Measurements from ENCODE around the gene ST14. TPM values are rescaled to one million over a fixed set of nuclear protein-coding genes. Genes with fewer than 3 reads are reported as not detected.
"Not testable (repeated sequence)": the region's sequence is repeated elsewhere in the genome, so short reads cannot be mapped to it uniquely, and the experiment has no call there.

Gene ST14
- total and polyA plus RNA-seq, 2 experiments from 2014 or later = not detected

GRCh38 chr11:130189492-130190210 lies 30.1 kb downstream of the ST14 start:
- TF ChIP-seq EZH2 (IDR thresholded peaks at IDR 0.05; ENCODE audit: insufficient read depth, poor library complexity, severe bottlenecking) (no peak), EZH2phosphoT487 (IDR thresholded peaks at IDR 0.05; ENCODE audit: insufficient read depth, low read depth) (no peak)
- Histone ChIP-seq H3K9ac (no peak overlapping the region), H4K20me1 (ENCODE audit: insufficient read depth) (no peaks in the 10 kb centered on the region), H3F3A (ENCODE audit: insufficient read depth) (no peaks in the 10 kb centered on the region), H2AFZ (no peak overlapping the region), H3K9me2 (ENCODE audit: insufficient read depth) (no peaks in the 10 kb centered on the region), H3K36me3 (ENCODE audit: low read depth) (no peaks in the 10 kb centered on the region), H3K4me1 (ENCODE audit: insufficient read depth) (no peaks in the 10 kb centered on the region), H3K9me3 (ENCODE audit: low read depth) (no peaks in the 10 kb centered on the region), H3K27me3 (replicated peaks; ENCODE audit: insufficient read depth) (no peaks in the 10 kb centered on the region; the same call in 1 of the 2 replicates), H3K27ac (no peak overlapping the region), H3K4me2 (ENCODE audit: unreplicated experiment) (no peak overlapping the region), H3K79me2 (ENCODE audit: insufficient read depth) (no peaks in the 10 kb centered on the region), H3K4me3 (no peak overlapping the region)
- 87 to 91% methylated on average over 28 to 31 of the region's 32 CpGs for WGBS, 2 experiments (ENCODE audit: low coverage in 1 of 2, low lambda C conversion rate in 2 of 2, missing lambda C conversion rate in 2 of 2)
- no peak for DNase-seq
- in situ Hi-C loops (cut with MboI) = no loop called here

DNA sequence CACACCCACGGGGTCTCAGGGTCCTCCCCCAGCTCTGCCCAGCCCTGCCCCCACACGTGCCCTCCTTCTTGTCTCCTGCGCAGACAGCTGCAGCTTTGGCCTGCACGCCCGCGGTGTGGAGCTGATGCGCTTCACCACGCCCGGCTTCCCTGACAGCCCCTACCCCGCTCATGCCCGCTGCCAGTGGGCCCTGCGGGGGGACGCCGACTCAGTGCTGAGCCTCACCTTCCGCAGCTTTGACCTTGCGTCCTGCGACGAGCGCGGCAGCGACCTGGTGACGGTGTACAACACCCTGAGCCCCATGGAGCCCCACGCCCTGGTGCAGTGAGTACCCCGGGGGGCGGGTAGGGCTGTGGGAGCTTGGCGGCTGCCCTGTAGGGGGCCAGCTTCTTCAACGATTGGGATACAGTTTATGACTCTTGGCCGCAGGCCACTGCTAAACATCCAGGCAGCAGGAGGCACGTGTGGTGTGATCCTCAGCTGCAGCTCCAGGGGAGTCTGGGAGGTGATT lies 30.8 kb downstream of the ST14 start:
- in situ Hi-C loops (cut with MboI) = no loop called here
- Histone ChIP-seq H3K9me3 (ENCODE audit: low read depth) (no peaks in the 10 kb centered on the region), H3K9me2 (ENCODE audit: insufficient read depth) (no peaks in the 10 kb centered on the region), H3K4me2 (ENCODE audit: unreplicated experiment) (no peak overlapping the region), H3K27ac (no peak overlapping the region), H3K4me1 (ENCODE audit: insufficient read depth) (no peaks in the 10 kb centered on the region), H3K27me3 (replicated peaks; ENCODE audit: insufficient read depth) (no peaks in the 10 kb centered on the region; the same call in 1 of the 2 replicates), H2AFZ (no peak overlapping the region), H3K79me2 (ENCODE audit: insufficient read depth) (no peaks in the 10 kb centered on the region), H3F3A (ENCODE audit: insufficient read depth) (no peaks in the 10 kb centered on the region), H3K36me3 (ENCODE audit: low read depth) (no peaks in the 10 kb centered on the region), H4K20me1 (ENCODE audit: insufficient read depth) (no peaks in the 10 kb centered on the region), H3K4me3 (no peak overlapping the region), H3K9ac (no peak overlapping the region)
- 73 to 81% methylated on average over 26 to 29 of the region's 29 CpGs for WGBS, 2 experiments (ENCODE audit: low coverage in 1 of 2, low lambda C conversion rate in 2 of 2, missing lambda C conversion rate in 2 of 2)
- DNase-seq = no peak
- no peak for TF ChIP-seq EZH2 (IDR thresholded peaks at IDR 0.05; ENCODE audit: insufficient read depth, poor library complexity, severe bottlenecking)
- no peak for TF ChIP-seq EZH2phosphoT487 (IDR thresholded peaks at IDR 0.05; ENCODE audit: insufficient read depth, low read depth)

GRCh38 chr11:130191896-130192295 lies 32.3 kb downstream of the ST14 start:
- TF ChIP-seq EZH2 (IDR thresholded peaks at IDR 0.05; ENCODE audit: insufficient read depth, poor library complexity, severe bottlenecking) (no peak), EZH2phosphoT487 (IDR thresholded peaks at IDR 0.05; ENCODE audit: insufficient read depth, low read depth) (no peak)
- H3K27ac ChIP-seq = no peak overlapping the region
- H4K20me1 ChIP-seq (ENCODE audit: insufficient read depth) = no peaks in the 10 kb centered on the region
- WGBS, 2 experiments (ENCODE audit: low coverage in 1 of 2, low lambda C conversion rate in 2 of 2, missing lambda C conversion rate in 2 of 2) = 80 to 83% methylated on average over 14 of the region's 14 CpGs
- no peaks in the 10 kb centered on the region for H3K79me2 ChIP-seq (ENCODE audit: insufficient read depth)
- no peaks in the 10 kb centered on the region for H3K4me1 ChIP-seq (ENCODE audit: insufficient read depth)
- H3K9me3 ChIP-seq (ENCODE audit: low read depth) = no peaks in the 10 kb centered on the region
- H3F3A ChIP-seq (ENCODE audit: insufficient read depth) = no peaks in the 10 kb centered on the region
- H3K9ac ChIP-seq = no peak overlapping the region
- in situ Hi-C loops (cut with MboI) = no loop called here
- no peak overlapping the region for H3K4me3 ChIP-seq
- H3K36me3 ChIP-seq (ENCODE audit: low read depth) = no peaks in the 10 kb centered on the region
- no peaks in the 10 kb centered on the region; the same call in 1 of the 2 replicates for H3K27me3 ChIP-seq (replicated peaks; ENCODE audit: insufficient read depth)
- DNase-seq = no peak
- no peak overlapping the region for H3K4me2 ChIP-seq (ENCODE audit: unreplicated experiment)
- no peak overlapping the region for H2AFZ ChIP-seq
- no peaks in the 10 kb centered on the region for H3K9me2 ChIP-seq (ENCODE audit: insufficient read depth)

GRCh38 chr11:130192845-130193267 lies 33.3 kb downstream of the ST14 start:
- Histone ChIP-seq H2AFZ (no peak overlapping the region), H4K20me1 (ENCODE audit: insufficient read depth) (no peaks in the 10 kb centered on the region), H3F3A (ENCODE audit: insufficient read depth) (no peaks in the 10 kb centered on the region), H3K27me3 (replicated peaks; ENCODE audit: insufficient read depth) (no peaks in the 10 kb centered on the region; the same call in 1 of the 2 replicates), H3K9me2 (ENCODE audit: insufficient read depth) (no peaks in the 10 kb centered on the region), H3K9ac (no peak overlapping the region), H3K79me2 (ENCODE audit: insufficient read depth) (no peaks in the 10 kb centered on the region), H3K4me3 (no peak overlapping the region), H3K36me3 (ENCODE audit: low read depth) (no peaks in the 10 kb centered on the region), H3K4me2 (ENCODE audit: unreplicated experiment) (no peak overlapping the region), H3K4me1 (ENCODE audit: insufficient read depth) (no peaks in the 10 kb centered on the region), H3K27ac (no peak overlapping the region), H3K9me3 (ENCODE audit: low read depth) (no peaks in the 10 kb centered on the region)
- in situ Hi-C loops (cut with MboI) = no loop called here
- no peak for DNase-seq
- TF ChIP-seq EZH2phosphoT487 (IDR thresholded peaks at IDR 0.05; ENCODE audit: insufficient read depth, low read depth) = no peak
- no peak for TF ChIP-seq EZH2 (IDR thresholded peaks at IDR 0.05; ENCODE audit: insufficient read depth, poor library complexity, severe bottlenecking)
- WGBS, 2 experiments (ENCODE audit: low coverage in 1 of 2, low lambda C conversion rate in 2 of 2, missing lambda C conversion rate in 2 of 2) = 70 to 79% methylated on average over 4 of the region's 4 CpGs

GRCh38 chr11:130193551-130193950 lies 34.0 kb downstream of the ST14 start:
- H3K4me3 ChIP-seq; H3K27me3 ChIP-seq (replicated peaks; ENCODE audit: insufficient read depth); in situ Hi-C loops (cut with MboI); H3F3A ChIP-seq (ENCODE audit: insufficient read depth); H3K9me2 ChIP-seq (ENCODE audit: insufficient read depth); H3K27ac ChIP-seq; H2AFZ ChIP-seq; DNase-seq; H3K4me1 ChIP-seq (ENCODE audit: insufficient read depth); H3K79me2 ChIP-seq (ENCODE audit: insufficient read depth); H3K4me2 ChIP-seq (ENCODE audit: unreplicated experiment); H3K9me3 ChIP-seq (ENCODE audit: low read depth); H3K36me3 ChIP-seq (ENCODE audit: low read depth); H4K20me1 ChIP-seq (ENCODE audit: insufficient read depth); H3K9ac ChIP-seq: not testable (repeated sequence)
- 94 to 96% methylated on average over 14 of the region's 14 CpGs for WGBS, 2 experiments (ENCODE audit: low coverage in 1 of 2, low lambda C conversion rate in 2 of 2, missing lambda C conversion rate in 2 of 2)
